Neural progenitor cell (in vitro differentiated cells): ENCODE results near the gene PDLIM5. TPM values are rescaled to one million over a fixed set of nuclear protein-coding genes. Genes with fewer than 3 reads are reported as not detected.

Experiments
- DNase-seq: peaks from one replicate; pipeline ENCODE4 v3.0.0-alpha.2; 2016; ENCODE audit warnings: low spot score
- H2AFZ ChIP-seq: fragments of 200-600 bp; sonication (generic); replicated peaks from 2 replicates; pipeline ENCODE4 v1.6.1; 2016; ENCODE audit warnings: antibody characterized with exemption
- H3F3A ChIP-seq: fragments of 200-600 bp; sonication (generic); 2 replicates; pipeline ENCODE4 v1.6.1; 2016; ENCODE audit warnings: antibody characterized with exemption, low read depth
- H3K27ac ChIP-seq: fragments of 200-600 bp; sonication (generic); 2 replicates; pipeline ENCODE4 v1.5.1; 2016; ENCODE audit warnings: mild to moderate bottlenecking
- H3K27me3 ChIP-seq: fragments of 200-600 bp; sonication (generic); 2 replicates; pipeline ENCODE4 v1.6.1; 2016; ENCODE audit warnings: mild to moderate bottlenecking, moderate library complexity
- H3K36me3 ChIP-seq: fragments of 200-600 bp; sonication (generic); 2 replicates; pipeline ENCODE4 v1.5.1; 2016
- H3K4me1 ChIP-seq: fragments of 200-600 bp; sonication (generic); 2 replicates; pipeline ENCODE4 v1.6.1; 2016; ENCODE audit warnings: mixed run types
- H3K4me2 ChIP-seq: fragments of 200-600 bp; sonication (generic); 2 replicates; pipeline ENCODE4 v1.6.1; 2016
- H3K4me3 ChIP-seq: fragments of 200-600 bp; sonication (generic); 2 replicates; pipeline ENCODE4 v1.5.1; 2016
- H3K79me2 ChIP-seq: fragments of 200-600 bp; sonication (generic); 2 replicates; pipeline ENCODE4 v1.6.1; 2016; ENCODE audit warnings: low read depth
- H3K9ac ChIP-seq: fragments of 200-600 bp; sonication (generic); 2 replicates; pipeline ENCODE4 v1.6.1; 2016
- H3K9me3 ChIP-seq: fragments of 200-600 bp; sonication (generic); 2 replicates; pipeline ENCODE4 v1.5.1; 2016; ENCODE audit warnings: low read depth
- H4K20me1 ChIP-seq: fragments of 200-600 bp; sonication (generic); 2 replicates; pipeline ENCODE4 v1.6.1; 2016; ENCODE audit warnings: low read depth
- H3K27ac Mint-ChIP-seq: 3 replicates; pipeline ENCODE4 v1.8.0; 2021; ENCODE audit warnings: mixed read lengths
- H3K27me3 Mint-ChIP-seq: 2 replicates; pipeline ENCODE4 v1.8.0; 2022; ENCODE audit warnings: low read depth, mild to moderate bottlenecking, inconsistent platforms, moderate library complexity, mixed read lengths; ENCODE audit not compliant: insufficient read depth
- H3K36me3 Mint-ChIP-seq: 3 replicates; pipeline ENCODE4 v1.8.0; 2021; ENCODE audit warnings: mixed read lengths
- H3K4me1 Mint-ChIP-seq: 3 replicates; pipeline ENCODE4 v1.8.0; 2021; ENCODE audit warnings: mixed read lengths
- H3K4me3 Mint-ChIP-seq: 3 replicates; pipeline ENCODE4 v1.8.0; 2021; ENCODE audit warnings: mild to moderate bottlenecking, moderate library complexity, mixed read lengths
- H3K9me3 Mint-ChIP-seq: 3 replicates; pipeline ENCODE4 v1.8.0; 2020; ENCODE audit warnings: mixed read lengths
- CTCF ChIP-seq: fragments of 200-600 bp; sonication (generic); IDR thresholded peaks from 2 replicates; pipeline ENCODE4 v1.5.1; 2017; ENCODE audit warnings: antibody characterized with exemption, mild to moderate bottlenecking
- EZH2 ChIP-seq: fragments of 200-600 bp; sonication (generic); IDR thresholded peaks from 2 replicates; pipeline ENCODE4 v1.6.1; 2017; ENCODE audit warnings: antibody characterized with exemption, mild to moderate bottlenecking, moderate library complexity
- EZH2phosphoT487 ChIP-seq: fragments of 200-600 bp; sonication (generic); IDR thresholded peaks from 2 replicates; pipeline ENCODE4 v1.6.1; 2017; ENCODE audit warnings: antibody characterized with exemption
- total RNA-seq: library from RNA; depleted of rRNA; stranded (reverse); fragments of >200 nt; gene quantifications from 2 replicates; pipeline ENCODE4 v1.2.3, GENCODE V29; 2015; ENCODE audit warnings: low replicate concordance

Gene PDLIM5
- total RNA-seq, 1 donor from 2014 or later, result 68.4 TPM

GRCh38 chr4:94615451-94615850, 163.7 kb downstream of the PDLIM5 start:
- Mint-ChIP-seq H3K27me3 (peaks cover 2% of the 10 kb centered on the region), H3K9me3 (no peaks in the 10 kb centered on the region), H3K4me1 (no peaks in the 10 kb centered on the region), H3K27ac (no peak overlapping the region), H3K4me3 (no peak overlapping the region), H3K36me3 (peaks cover 14% of the 10 kb centered on the region)
- H3K4me1 ChIP-seq, result no peaks in the 10 kb centered on the region
- no peak overlapping the region for H3K4me3 ChIP-seq
- H3K79me2 ChIP-seq, result no peaks in the 10 kb centered on the region
- H3K27me3 ChIP-seq, result no peaks in the 10 kb centered on the region
- H3K9me3 ChIP-seq, result no peaks in the 10 kb centered on the region
- no peak overlapping the region for H3K27ac ChIP-seq
- H3K4me2 ChIP-seq, result no peak overlapping the region
- no peak for DNase-seq
- no peak for TF ChIP-seq EZH2
- TF ChIP-seq CTCF, result no peak
- no peak for TF ChIP-seq EZH2phosphoT487
- no peaks in the 10 kb centered on the region for H3F3A ChIP-seq
- H2AFZ ChIP-seq, result no peak overlapping the region
- peaks cover 3% of the 10 kb centered on the region for H4K20me1 ChIP-seq
- H3K36me3 ChIP-seq, result no peaks in the 10 kb centered on the region
- H3K9ac ChIP-seq, result no peak overlapping the region

GRCh38 chr4:94621491-94622080, 169.8 kb downstream of the PDLIM5 start:
- Mint-ChIP-seq H3K4me1 (peaks cover 2% of the 10 kb centered on the region), H3K27me3 (no peaks in the 10 kb centered on the region), H3K4me3 (no peak overlapping the region), H3K9me3 (no peaks in the 10 kb centered on the region), H3K27ac (no peak overlapping the region), H3K36me3 (peaks cover 31% of the 10 kb centered on the region)
- Histone ChIP-seq H3F3A (no peaks in the 10 kb centered on the region), H3K4me3 (no peak overlapping the region), H3K4me2 (no peak overlapping the region), H3K36me3 (no peaks in the 10 kb centered on the region), H3K9me3 (no peaks in the 10 kb centered on the region), H3K27me3 (no peaks in the 10 kb centered on the region), H4K20me1 (peaks cover 3% of the 10 kb centered on the region), H3K27ac (no peak overlapping the region), H3K4me1 (no peaks in the 10 kb centered on the region), H3K79me2 (no peaks in the 10 kb centered on the region), H3K9ac (no peak overlapping the region), H2AFZ (no peak overlapping the region)
- peak; percentile 64 for DNase-seq
- no peak for TF ChIP-seq EZH2phosphoT487
- peak; percentile 89 for TF ChIP-seq CTCF
- no peak for TF ChIP-seq EZH2

- no peaks in the 10 kb centered on the region for H3K27me3 ChIP-seq
- no peaks in the 10 kb centered on the region for H3F3A ChIP-seq
- DNase-seq, result no peak
- H3K4me1 Mint-ChIP-seq, result peaks cover 2% of the 10 kb centered on the region
- H3K4me2 ChIP-seq, result no peak overlapping the region
- no peaks in the 10 kb centered on the region for H3K9me3 ChIP-seq
- peaks cover 30% of the 10 kb centered on the region for H3K36me3 Mint-ChIP-seq
- H3K9ac ChIP-seq, result no peak overlapping the region
- no peaks in the 10 kb centered on the region for H3K4me1 ChIP-seq
- no peaks in the 10 kb centered on the region for H3K79me2 ChIP-seq
- H3K4me3 Mint-ChIP-seq, result no peak overlapping the region
- H3K27ac ChIP-seq, result no peak overlapping the region
- H3K9me3 Mint-ChIP-seq, result no peaks in the 10 kb centered on the region
- TF ChIP-seq CTCF (no peak), EZH2 (no peak), EZH2phosphoT487 (no peak)
- no peaks in the 10 kb centered on the region for H3K36me3 ChIP-seq
- peak overlapping the region; percentile 1 for H3K27ac Mint-ChIP-seq
- no peak overlapping the region for H3K4me3 ChIP-seq
- H4K20me1 ChIP-seq, result no peaks in the 10 kb centered on the region
- no peaks in the 10 kb centered on the region for H3K27me3 Mint-ChIP-seq
- no peak overlapping the region for H2AFZ ChIP-seq
Observed at GRCh38 chr4:94623126-94623911, 171.6 kb downstream of the PDLIM5 start.
